Neural progenitor cell (in vitro differentiated cells): ENCODE measurements around the gene MAPK8.

Experiments
- CTCF ChIP-seq: fragments of 200-600 bp; sonication (generic); IDR thresholded peaks from 2 replicates; pipeline ENCODE4 v1.5.1; 2017; ENCODE audit warnings: antibody characterized with exemption, mild to moderate bottlenecking
- EZH2 ChIP-seq: fragments of 200-600 bp; sonication (generic); IDR thresholded peaks from 2 replicates; pipeline ENCODE4 v1.6.1; 2017; ENCODE audit warnings: antibody characterized with exemption, mild to moderate bottlenecking, moderate library complexity
- EZH2phosphoT487 ChIP-seq: fragments of 200-600 bp; sonication (generic); IDR thresholded peaks from 2 replicates; pipeline ENCODE4 v1.6.1; 2017; ENCODE audit warnings: antibody characterized with exemption

- TF ChIP-seq EZH2 (no peak), CTCF (no peak), EZH2phosphoT487 (no peak)
Measured at GRCh38 chr10:48382982-48383381, 76.5 kb downstream of the MAPK8 start.
